HG02759 (cell line): ENCODE measurements around the gene CNNM4.

Experiments used
- ATAC-seq: cut with Tn5 transposase; IDR thresholded peaks from one replicate; pipeline ENCODE4 v1.9.1; 2021; ENCODE audit warnings: mild to moderate bottlenecking, moderate library complexity; ENCODE audit not compliant: unreplicated experiment

The CNNM4 gene

DNA sequence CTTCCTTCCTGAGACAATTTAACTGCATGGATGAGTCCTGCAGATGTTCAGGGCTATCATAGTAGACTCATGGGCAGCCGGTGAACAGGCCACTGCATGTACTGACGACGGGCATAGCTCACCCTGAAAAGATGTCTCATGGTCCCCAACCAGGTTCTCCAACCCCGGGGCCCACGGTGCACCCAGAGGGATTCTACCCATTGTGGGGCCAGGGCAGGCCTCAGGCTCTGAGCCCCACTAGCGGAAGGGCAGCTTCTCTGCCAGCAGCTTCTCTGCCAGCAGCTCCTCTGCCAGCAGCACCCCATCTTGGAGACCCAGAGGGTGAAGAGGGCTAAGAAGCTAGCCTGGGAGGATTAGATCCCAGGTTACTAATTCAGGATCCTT lies 3.2 kb upstream of the CNNM4 start:
- no peak for ATAC-seq

DNA sequence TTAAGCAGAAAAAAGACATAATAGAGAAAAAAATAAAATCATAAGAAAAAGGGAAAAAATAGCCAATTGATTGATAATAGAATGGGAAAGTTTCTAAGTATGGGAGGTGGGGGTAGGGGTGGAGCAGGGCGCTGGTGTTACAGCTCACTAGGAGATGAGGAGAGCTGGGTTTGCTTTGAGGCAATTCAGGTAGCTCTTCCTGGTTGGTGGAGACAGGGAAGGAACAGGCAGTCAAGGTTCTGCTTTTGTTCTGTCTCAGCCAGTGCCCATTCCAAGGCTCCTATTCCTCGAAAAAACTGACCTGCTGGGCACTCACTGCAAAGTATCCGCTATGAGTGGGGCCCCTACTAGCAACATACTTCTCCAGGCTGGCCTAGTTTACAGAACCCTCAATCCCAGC lies 1.7 kb upstream of the CNNM4 start:
- no peak for ATAC-seq

DNA sequence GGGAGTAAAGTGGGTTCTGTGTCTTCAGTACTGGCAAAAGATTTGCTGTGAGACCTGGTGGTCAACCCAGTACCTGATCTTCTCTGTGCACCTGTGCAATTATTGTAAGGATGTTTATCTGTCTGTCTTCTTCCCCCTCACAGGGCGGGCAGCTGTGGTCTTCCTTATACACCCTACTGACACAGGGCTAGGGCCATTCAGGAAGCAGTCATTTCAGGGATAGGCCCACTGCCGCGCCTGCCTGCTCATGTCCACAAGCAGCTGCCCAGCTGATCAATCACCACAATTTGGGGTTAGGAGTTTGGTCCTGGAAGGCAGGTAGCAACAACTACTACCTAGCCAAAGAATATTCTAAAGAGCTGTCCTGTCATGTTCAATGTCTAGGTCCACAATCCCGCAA lies 1.2 kb upstream of the CNNM4 start:
- ATAC-seq = no peak

DNA sequence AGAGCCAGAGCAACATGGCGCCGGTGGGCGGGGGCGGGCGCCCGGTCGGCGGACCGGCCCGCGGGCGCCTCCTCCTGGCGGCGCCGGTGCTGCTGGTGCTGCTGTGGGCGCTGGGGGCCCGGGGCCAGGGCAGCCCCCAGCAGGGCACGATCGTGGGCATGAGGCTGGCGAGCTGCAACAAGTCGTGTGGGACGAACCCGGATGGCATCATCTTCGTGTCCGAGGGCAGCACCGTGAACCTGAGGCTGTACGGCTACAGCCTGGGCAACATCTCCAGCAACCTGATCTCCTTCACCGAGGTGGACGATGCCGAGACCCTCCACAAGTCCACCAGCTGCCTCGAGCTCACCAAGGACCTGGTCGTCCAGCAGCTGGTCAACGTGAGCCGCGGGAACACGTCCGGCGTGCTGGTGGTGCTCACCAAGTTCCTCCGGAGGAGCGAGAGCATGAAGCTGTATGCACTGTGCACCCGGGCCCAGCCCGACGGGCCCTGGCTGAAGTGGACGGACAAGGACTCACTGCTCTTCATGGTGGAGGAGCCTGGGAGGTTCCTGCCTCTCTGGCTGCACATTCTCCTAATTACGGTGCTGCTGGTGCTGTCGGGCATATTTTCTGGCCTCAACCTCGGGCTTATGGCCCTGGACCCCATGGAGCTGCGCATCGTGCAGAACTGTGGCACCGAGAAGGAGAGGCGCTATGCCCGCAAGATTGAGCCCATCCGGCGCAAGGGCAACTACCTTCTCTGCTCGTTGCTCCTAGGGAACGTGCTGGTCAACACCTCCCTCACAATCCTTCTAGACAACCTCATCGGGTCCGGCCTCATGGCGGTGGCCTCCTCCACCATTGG lies 507 bp downstream of the CNNM4 start:
- peak; percentile 9 for ATAC-seq

DNA sequence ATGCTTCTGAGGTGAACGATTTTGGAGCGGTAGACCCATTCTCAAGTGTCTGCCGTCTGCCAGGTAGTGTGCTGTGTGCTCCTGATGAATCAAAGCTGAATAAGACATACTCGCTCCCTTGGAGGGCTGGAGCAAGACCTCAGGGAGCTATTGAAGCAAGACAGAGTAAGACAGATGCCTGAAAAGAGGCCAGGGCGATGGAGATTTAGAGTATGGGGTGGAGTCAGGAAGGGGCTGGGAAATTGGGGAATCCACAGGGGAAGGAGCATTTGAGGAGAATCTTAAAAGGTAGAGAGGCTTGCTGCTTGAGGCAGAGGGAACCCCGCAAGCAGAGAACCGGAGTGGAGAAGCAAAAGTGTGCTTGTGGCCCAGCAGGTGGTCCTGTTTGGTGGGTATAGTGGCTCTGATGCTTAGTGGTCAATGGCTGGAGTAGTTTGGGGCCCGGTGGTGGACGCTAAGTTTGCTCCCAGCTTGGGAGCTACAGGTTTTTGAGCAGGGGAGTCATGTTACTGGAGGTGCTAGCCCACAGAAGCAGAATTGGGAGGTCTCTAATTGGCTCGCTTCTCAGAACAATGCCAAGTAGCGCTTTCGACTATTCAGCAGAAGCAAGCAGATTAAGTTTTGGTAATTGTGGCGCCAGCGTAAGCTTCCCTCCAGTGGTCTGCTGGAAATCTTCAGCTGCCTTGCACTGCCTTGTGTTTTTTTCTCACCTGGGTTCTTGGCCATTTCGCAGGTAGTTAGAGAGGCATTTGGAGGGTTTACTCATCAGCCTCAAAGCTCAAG lies 2.0 kb downstream of the CNNM4 start:
- ATAC-seq = no peak

DNA sequence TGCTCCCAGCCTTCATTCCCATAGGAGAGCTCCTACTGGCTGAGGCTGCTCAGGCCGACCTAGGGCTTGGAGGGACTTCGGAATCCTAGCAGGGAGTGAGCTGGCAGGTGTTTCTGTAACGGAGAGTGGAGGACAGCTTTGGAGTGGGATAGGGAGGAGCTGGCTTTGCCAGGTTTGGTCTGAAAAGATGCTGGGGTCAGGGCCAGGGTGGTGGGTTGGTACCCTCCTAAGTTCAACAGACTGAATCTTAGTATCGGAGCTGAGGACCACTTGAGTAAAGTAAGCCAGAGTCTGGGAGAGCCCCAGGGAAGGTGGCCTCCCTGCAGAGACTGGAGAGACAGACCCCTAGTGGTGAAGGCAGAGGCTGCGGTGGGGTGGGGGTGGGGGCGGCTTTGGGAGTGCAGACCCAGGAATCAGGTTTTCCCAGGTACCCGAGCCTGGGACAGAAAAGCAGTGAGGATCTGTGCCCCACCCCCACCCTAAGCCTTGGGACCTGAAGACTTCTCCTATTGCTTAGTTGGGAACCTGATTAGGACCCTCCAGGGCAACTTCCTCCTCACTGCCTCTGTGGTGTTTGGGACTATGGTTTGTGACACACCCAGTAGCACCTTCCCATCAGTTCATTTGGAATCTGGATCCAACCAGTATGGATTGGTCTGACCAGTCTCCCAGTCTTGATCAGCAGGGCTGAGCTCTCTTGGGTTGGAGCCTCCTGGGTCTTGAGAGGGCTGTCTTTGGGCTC lies 3.0 kb downstream of the CNNM4 start:
- no peak for ATAC-seq

DNA sequence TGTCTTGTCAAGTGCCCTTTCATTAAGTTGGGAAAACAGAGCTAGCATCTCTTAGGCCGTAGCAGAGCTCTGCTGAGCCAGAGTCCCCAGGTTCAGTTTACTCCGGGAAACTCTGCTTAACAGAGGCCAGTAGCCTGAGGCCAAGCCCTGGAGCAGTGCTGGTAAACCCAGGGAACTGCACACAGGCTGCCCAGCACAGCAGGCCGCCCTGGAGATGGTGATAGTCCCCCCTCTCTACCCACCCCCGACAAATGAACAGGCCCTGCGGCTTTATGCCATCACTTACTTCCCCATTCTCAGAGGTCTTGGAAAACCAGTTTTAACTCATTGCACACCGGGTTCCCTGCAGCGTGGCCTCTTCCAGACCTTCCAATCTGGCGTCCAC lies 3.5 kb downstream of the CNNM4 start:
- ATAC-seq = no peak

DNA sequence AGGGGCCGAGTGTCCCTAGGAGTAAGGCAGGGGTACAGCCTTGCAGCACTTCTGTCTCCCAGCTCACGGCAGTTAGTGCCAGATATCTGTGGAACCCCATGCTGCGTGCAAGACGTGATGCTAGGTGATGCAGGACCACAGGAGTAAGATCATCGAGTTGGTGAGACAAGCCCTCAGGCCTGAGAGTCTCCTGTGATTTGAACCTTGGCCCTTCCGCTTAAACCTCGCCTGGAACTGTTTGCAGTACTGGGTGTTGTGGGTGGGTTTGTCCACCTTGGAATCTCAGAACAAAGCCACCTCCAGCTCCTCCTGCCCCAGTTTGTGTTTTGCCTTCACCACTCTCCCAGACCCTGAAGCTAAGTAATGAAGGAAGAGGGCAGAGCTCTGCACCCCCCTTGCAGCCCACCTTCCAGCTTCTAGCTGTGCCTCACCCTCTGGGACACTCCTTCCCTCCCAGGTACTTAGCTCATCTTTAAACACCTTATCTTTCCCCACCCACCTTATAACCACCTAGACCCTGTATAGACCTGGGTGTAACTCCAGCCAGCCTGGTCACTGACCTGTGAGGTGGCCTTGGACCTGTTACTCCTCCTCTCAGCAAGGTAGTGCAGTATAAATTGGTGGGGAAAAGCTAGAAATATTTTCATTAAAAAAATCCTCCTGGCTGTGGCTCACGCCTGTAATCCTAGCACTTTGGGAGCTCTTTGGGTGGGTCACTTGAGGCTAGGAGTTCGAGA lies 6.6 kb downstream of the CNNM4 start:
- no peak for ATAC-seq

DNA sequence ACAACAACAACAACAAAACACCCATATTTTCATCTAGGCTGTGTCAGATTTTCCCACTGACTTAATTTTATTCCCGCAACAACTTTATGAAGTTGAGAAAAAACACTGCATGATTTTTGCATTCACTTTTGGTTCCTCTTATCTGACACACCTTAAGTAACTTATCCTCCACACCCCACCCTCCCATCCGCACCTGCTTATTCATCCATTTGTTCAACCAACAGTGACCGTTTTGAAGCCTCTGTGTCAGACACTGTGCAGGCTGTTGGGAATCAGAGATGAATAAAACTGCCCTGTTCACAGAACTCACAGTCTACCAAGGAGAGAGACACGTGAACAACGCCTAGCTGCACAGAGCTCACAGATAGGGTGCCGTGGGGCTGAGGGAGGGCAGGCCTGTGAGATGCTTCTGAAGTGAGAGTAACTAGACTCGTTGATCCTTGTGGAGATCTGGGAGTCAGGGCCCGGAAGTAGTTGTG lies 7.4 kb downstream of the CNNM4 start:
- ATAC-seq = peak; percentile 45

DNA sequence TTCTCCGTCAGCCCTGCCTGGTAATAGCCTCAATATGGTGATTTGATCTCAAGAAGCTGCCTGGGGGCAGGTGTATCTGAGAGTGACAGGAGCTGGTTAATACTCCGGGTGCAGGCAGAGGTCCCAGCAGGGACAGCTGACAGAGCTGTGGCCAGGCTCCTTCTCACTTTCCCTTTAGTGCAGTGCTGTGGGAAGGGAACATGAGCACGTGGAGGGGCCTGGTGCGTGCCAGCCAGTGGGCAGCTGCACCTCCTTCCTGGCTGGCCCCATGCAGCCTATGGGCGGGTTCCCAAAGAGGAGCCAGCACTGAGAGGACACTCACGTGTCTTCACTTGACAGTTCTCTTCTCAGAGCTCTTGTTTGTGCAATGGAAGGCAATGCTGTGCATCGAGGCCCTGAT lies 9.1 kb downstream of the CNNM4 start:
- no peak for ATAC-seq

DNA sequence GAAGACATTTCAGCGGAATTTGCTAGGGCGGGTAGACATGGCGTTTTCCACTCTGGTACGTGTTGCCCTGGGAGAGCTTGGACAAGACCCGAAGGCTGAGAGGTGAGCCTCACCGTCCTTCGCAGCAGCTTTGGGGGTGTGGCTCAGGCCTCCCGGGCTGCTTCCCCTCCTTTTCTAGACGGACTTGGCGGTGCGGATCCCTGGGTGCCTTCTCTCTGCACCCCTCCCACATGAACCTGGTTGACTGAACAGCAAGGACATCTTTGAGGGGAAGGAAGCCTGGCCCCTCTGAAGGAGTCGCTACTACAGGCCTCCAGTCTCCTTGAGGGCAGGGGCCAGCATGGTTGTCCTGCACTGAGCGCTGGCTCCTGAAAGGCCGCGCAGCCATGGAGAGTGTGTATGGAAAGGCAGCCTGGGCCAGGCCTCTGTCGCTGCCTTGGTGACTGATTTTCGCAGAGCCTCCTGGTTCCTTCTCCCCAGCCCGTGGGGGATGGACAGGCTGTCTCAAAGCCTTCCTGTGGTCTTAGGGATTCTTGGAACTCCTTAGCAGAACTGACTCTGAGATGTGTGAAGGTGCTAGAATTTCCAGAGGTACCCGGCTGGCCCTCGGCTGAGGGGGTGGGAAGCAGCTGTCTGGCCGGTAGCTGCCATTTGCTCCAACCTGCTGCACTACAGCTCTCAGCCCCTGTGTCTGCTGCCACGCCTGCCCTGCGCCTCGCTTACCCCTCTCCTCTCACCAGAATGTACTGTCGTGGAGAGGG lies 9.9 kb downstream of the CNNM4 start:
- ATAC-seq = no peak

DNA sequence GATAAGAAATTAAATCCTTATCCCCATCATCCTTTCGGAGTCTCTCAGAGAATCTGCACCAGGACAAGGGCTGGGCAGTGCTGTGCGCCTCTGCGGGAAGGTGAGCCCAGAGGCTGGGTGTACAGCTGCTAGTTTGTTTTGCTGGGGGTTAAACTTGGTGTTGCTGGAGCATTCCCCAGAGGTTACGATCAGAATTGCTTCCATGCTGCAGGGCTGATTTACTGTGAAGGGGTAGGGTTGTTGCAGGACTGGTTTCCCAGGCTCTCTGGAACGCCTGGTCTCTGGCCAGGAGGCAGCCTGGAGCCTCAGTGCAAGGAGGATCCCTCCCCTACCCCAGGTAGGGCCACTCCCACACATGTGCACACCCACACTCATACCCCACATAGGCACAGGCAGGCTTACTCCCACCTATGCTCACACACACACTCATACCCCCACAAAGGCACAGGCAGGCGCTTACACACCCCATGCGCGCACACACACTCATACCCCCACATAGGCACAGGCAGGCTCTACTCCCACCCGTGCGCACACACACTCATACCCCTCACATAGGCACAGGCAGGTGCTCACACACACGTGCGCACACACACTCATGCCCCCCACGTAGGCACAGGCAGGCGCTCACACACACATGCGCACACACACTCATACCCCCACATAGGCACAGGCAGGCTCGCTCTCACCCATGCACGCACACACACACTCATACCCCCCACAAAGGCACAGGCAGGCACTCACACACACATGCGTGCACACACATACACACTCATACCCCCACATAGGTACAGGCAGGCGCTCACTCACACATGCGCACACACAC lies 11.3 kb downstream of the CNNM4 start:
- ATAC-seq = no peak

DNA sequence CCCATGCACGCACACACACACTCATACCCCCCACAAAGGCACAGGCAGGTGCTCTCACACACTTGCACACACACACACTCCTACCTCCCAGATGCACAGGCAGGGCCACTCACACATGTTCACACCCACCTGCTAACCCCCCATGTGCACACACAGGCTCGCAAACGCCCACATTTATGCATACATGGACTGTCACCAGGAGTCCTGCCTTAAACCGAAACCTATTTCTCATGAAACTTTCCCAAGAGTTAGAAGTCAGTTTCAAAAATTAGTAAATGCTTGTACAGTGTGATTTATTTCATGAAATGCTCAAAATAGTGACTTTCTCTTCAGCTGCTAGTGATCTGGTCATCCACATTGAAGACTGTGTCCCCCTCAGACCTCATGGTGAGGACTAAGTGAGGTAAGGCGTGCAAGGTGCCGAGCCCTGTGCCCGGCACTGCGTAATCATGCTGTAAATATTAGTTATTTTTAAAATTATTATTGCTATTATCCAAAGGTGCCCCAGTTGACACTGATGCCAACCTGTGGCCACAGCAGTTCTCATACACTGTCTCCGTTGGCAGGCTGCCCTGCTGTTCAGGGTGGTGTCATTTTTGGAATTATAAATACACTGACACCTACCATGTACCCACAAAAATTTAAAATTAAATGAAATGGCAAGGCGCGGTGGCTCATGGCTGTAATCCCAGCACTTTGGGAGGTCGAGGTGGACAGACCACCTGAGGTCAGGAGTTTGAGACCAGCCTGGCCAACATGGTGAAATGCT lies 12.4 kb downstream of the CNNM4 start:
- peak; percentile 51 for ATAC-seq

DNA sequence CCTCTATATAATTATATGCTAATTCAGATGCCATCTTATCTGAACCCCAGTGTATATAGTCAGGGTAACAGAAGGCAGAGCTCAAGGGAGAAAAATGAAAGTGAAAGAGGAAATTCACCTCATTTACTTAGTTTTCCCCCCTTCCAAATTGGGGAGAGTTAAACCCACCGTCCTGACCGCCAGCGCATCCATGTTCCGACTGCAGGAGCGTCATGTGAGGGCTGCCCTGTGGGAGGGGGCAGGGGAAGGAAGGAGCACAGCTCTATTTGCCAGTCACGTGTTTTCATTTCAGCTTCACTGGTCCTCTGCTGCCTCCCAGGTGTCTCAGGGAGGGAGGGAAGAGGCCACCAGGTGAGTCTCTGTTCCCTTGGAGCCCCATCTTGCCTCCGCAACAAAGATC lies 13.2 kb downstream of the CNNM4 start:
- ATAC-seq = peak; percentile 33

DNA sequence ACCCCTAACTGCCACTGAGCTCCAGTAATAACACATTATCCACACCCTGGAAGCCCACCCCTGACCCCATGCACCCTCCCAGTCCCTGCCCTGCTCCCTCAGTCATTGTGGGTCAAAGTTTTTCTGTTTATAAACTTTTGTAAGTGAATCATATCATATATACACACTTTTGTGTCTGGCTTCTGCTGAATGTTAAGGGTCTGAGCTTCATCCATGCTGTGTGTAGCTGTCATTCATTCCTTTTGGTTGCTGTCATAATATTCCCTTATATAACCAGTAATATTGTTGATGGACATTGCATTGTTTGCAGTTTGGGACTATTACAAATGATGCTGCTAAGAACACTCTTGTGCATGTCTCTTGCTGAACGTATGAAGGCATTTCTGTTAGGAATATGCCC lies 14.5 kb downstream of the CNNM4 start:
- ATAC-seq = no peak

DNA sequence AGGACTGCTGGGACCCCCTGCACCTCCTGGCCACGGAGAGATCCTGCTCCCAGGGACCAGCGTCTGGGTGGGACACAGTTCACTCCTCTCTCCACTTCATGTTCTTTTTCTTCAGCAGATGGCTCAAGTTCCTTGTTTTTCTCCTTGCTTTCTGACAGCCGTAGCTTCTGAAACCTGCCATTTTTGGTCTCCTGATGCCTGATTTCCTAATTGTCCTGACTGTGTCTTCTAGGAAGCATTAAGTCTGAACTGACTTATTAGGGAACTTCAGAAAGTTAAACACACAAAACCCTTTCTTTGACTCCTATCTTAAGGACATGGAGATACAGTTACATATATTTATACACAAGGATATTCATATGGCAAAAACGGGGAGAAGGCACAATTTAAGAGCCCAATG lies 22.7 kb downstream of the CNNM4 start:
- ATAC-seq = no peak

DNA sequence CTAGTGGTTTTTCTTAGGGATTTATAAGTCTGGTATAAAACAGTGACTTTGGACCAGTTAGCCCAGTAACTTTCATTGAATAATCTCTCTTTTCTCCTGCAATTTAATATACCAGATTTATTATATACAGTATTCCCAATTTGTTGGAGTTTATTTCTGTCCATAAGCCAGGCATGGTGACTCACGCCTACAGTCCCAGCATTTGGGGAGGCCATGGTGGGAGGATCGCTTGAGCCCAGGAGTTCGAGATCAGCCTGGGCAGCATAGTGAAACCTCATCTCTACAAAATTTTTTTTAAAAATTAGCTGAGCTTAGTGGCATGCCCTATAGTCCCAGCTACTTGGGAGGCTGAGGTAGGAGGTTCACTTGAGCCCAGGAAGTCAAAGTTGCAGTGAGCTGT lies 26.7 kb downstream of the CNNM4 start:
- no peak for ATAC-seq

DNA sequence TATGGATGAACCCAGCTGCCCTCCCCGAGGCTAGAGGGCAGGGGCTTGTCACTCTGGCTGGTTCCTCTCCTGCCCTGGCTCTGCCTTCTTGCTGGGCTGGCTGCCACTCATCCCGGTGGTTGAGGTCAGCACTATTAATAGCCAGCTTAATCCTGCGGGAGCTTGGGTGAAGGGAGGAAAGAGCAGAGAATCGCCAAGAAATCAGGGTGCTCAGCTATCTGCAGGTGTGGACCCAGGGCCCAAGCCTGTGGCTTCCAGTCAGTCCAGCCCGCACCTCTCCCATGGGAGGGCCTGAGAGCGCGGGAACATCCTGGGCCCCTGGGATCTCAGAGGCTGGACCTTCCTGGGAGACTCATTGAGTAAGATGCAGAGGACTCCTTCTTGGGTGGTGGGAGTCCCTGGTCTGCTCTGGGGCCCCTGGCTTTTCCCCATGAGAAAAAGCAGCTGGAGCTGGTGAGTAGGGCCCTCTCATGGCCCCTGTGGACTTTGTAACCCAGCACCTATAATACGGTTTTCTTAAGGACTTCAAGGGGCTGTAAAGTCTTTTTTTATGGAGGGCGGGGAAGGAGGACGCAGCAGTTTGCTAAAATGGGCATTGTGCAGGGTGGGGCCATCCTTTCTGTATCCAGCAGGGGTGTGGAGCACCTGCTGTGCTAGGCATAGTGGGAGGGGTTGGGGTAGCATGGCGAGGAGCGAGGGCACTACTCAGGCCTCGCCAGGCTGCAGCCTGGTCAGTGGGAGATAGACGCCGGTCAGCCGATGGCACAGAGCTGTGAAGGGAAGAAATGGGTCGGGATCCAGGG lies 27.9 kb downstream of the CNNM4 start:
- no peak for ATAC-seq
